H9 (cell line): Measurements from ENCODE around the gene NECAP2. TPM values are rescaled to one million over a fixed set of nuclear protein-coding genes. Genes with fewer than 3 reads are reported as not detected.

Experiments
- DNase-seq: peaks from one replicate; pipeline ENCODE4 v3.0.0-alpha.2; 2017
- H2AFZ ChIP-seq: one replicate; pipeline ENCODE4 v1.6.1; 2013; ENCODE audit warnings: mild to moderate bottlenecking, low read length, control low read depth, moderate library complexity
- H2AK5ac ChIP-seq: 2 replicates; pipeline ENCODE4 v1.6.1; 2013; ENCODE audit warnings: low read length, control low read depth, mixed read lengths; ENCODE audit not compliant: insufficient read length
- H2BK120ac ChIP-seq: one replicate; pipeline ENCODE4 v1.6.1; 2013; ENCODE audit warnings: low read depth, mild to moderate bottlenecking, low read length, control low read depth, inconsistent platforms; ENCODE audit not compliant: poor library complexity, severe bottlenecking
- H2BK12ac ChIP-seq: 2 replicates; pipeline ENCODE4 v1.6.1; 2013; ENCODE audit warnings: low read length, control low read depth, mixed read lengths, low read depth; ENCODE audit not compliant: insufficient read length
- H2BK15ac ChIP-seq: 2 replicates; pipeline ENCODE4 v1.6.1; 2013; ENCODE audit warnings: low read depth, low read length, control low read depth
- H2BK20ac ChIP-seq: one replicate; pipeline ENCODE4 v1.6.1; 2013; ENCODE audit warnings: low read depth, mild to moderate bottlenecking, low read length, control low read depth, inconsistent platforms; ENCODE audit not compliant: poor library complexity, severe bottlenecking
- H2BK5ac ChIP-seq: 2 replicates; pipeline ENCODE4 v1.6.1; 2013; ENCODE audit warnings: low read length, control low read depth, mixed read lengths; ENCODE audit not compliant: insufficient read length
- H3K14ac ChIP-seq: 2 replicates; pipeline ENCODE4 v1.6.1; 2013; ENCODE audit warnings: low read length, control low read depth; ENCODE audit not compliant: insufficient read depth
- H3K18ac ChIP-seq: 2 replicates; pipeline ENCODE4 v1.6.1; 2013; ENCODE audit warnings: low read depth, mild to moderate bottlenecking, mixed read lengths, low read length, control low read depth; ENCODE audit not compliant: insufficient read length
- H3K23ac ChIP-seq: 2 replicates; pipeline ENCODE4 v1.6.1; 2013; ENCODE audit warnings: low read length, control low read depth, mixed read lengths, low read depth; ENCODE audit not compliant: insufficient read length
- H3K23me2 ChIP-seq: 2 replicates; pipeline ENCODE4 v1.6.1; 2013; ENCODE audit warnings: low read depth, mild to moderate bottlenecking, mixed read lengths, low read length, control low read depth; ENCODE audit not compliant: insufficient read length, poor library complexity, severe bottlenecking
- H3K27ac ChIP-seq: 2 replicates; pipeline ENCODE4 v1.5.1; 2013; ENCODE audit warnings: low read length, control low read depth, mixed read lengths, low read depth; ENCODE audit not compliant: insufficient read length
- H3K27me3 ChIP-seq: 2 replicates; pipeline ENCODE4 v1.6.1; 2013; ENCODE audit warnings: low read length, control low read depth, inconsistent platforms; ENCODE audit not compliant: insufficient read depth
- H3K4ac ChIP-seq: 2 replicates; pipeline ENCODE4 v1.6.1; 2013; ENCODE audit warnings: low read depth, mild to moderate bottlenecking, control low read depth, inconsistent platforms, low read length, moderate library complexity
- H3K4me1 ChIP-seq: 2 replicates; pipeline ENCODE4 v1.6.1; 2013; ENCODE audit warnings: low read length, control low read depth, inconsistent platforms; ENCODE audit not compliant: insufficient read depth
- H3K4me2 ChIP-seq: 2 replicates; pipeline ENCODE4 v1.6.1; 2013; ENCODE audit warnings: low read length, control low read depth, mixed read lengths; ENCODE audit not compliant: insufficient read length, insufficient read depth
- H3K56ac ChIP-seq: 2 replicates; pipeline ENCODE4 v1.6.1; 2013; ENCODE audit warnings: low read depth, mild to moderate bottlenecking, mixed read lengths, low read length, control low read depth; ENCODE audit not compliant: insufficient read length
- H3K79me1 ChIP-seq: 2 replicates; pipeline ENCODE4 v1.6.1; 2013; ENCODE audit warnings: low read depth, mild to moderate bottlenecking, moderate library complexity, low read length, control low read depth, inconsistent platforms; ENCODE audit not compliant: insufficient read depth, poor library complexity, severe bottlenecking
- H3K79me2 ChIP-seq: 2 replicates; pipeline ENCODE4 v1.6.1; 2013; ENCODE audit warnings: low read length, control low read depth, inconsistent platforms; ENCODE audit not compliant: insufficient read depth
- H3K9ac ChIP-seq: 2 replicates; pipeline ENCODE4 v1.6.1; 2013; ENCODE audit warnings: low read length, control low read depth, mixed read lengths; ENCODE audit not compliant: insufficient read length; ENCODE audit errors: extremely low read depth
- H3K9me3 ChIP-seq: one replicate; pipeline ENCODE4 v1.6.1; 2013; ENCODE audit warnings: low read depth, low read length, inconsistent platforms; ENCODE audit not compliant: control insufficient read depth
- H3T11ph ChIP-seq: one replicate; pipeline ENCODE4 v1.6.1; 2013; ENCODE audit warnings: mild to moderate bottlenecking, low read length, control low read depth, inconsistent platforms
- H4K20me1 ChIP-seq: one replicate; pipeline ENCODE4 v1.6.1; 2013; ENCODE audit not compliant: control insufficient read depth, insufficient read length, insufficient read depth
- H4K5ac ChIP-seq: 2 replicates; pipeline ENCODE4 v1.6.1; 2013; ENCODE audit warnings: low read depth, mild to moderate bottlenecking, mixed read lengths, low read length, control low read depth; ENCODE audit not compliant: insufficient read length
- H4K8ac ChIP-seq: replicated peaks from 2 replicates; pipeline ENCODE4 v1.6.1; 2013; ENCODE audit warnings: low read length, control low read depth, mixed read lengths, low read depth; ENCODE audit not compliant: insufficient read length
- H4K91ac ChIP-seq: 2 replicates; pipeline ENCODE4 v1.6.1; 2013; ENCODE audit warnings: low read depth, mild to moderate bottlenecking, moderate library complexity, mixed read lengths, low read length, control low read depth; ENCODE audit not compliant: insufficient read length
- H3K27ac Mint-ChIP-seq, 3 experiments: 2 replicates in 2 of 3; 3 replicates in 1 of 3; pipeline ENCODE4 v1.8.0; 2020 to 2021; ENCODE audit warnings: mixed read lengths in 3 of 3, mild to moderate bottlenecking in 1 of 3, moderate library complexity in 1 of 3
- H3K27me3 Mint-ChIP-seq: 2 replicates; pipeline ENCODE4 v1.8.0; 2021; ENCODE audit warnings: low read depth, mild to moderate bottlenecking, moderate library complexity, mixed read lengths
- H3K36me3 Mint-ChIP-seq, 3 experiments: 2 replicates in 2 of 3; 3 replicates in 1 of 3; pipeline ENCODE4 v1.8.0; 2020 to 2021; ENCODE audit warnings: low read depth in 3 of 3, mixed read lengths in 3 of 3; ENCODE audit not compliant: insufficient read depth in 1 of 3
- H3K4me1 Mint-ChIP-seq, 2 experiments: 2 replicates each; pipeline ENCODE4 v1.8.0; 2020; ENCODE audit warnings: mixed read lengths in 2 of 2
- H3K4me3 Mint-ChIP-seq, 2 experiments: 2 replicates in 1 of 2; 3 replicates in 1 of 2; pipeline ENCODE4 v1.8.0; 2020 to 2021; ENCODE audit warnings: mild to moderate bottlenecking in 2 of 2, mixed read lengths in 2 of 2, moderate library complexity in 1 of 2
- H3K9me3 Mint-ChIP-seq, 2 experiments: 2 replicates in 1 of 2; 3 replicates in 1 of 2; pipeline ENCODE4 v1.8.0; 2020; ENCODE audit warnings: mild to moderate bottlenecking in 2 of 2, mixed read lengths in 2 of 2, moderate library complexity in 1 of 2
- CTCF ChIP-seq: fragments of 200-600 bp; sonication (generic); conservative IDR thresholded peaks from 3 replicates; pipeline ENCODE4 v1.8.0; 2021; ENCODE audit warnings: antibody characterized with exemption, mild to moderate bottlenecking
- WGBS: extraction: QIAGEN DNeasy Blood & Tissue Kit; methylation state at CpG from one replicate; pipeline ENCODE4 v1.1.7; 2013; ENCODE audit warnings: missing lambda C conversion rate, low lambda C conversion rate, mixed read lengths; ENCODE audit not compliant: insufficient read length; ENCODE audit errors: extremely low coverage; 5-methylcytosine and 5-hydroxymethylcytosine counted together
- total RNA-seq: library from RNA; stranded (reverse); gene quantifications from 2 replicates; pipeline ENCODE4 v1.2.1, GENCODE V29; 2021

NECAP2 gene
- total RNA-seq, 1 experiment from 2014 or later = 33.2 TPM

- no peak overlapping the region for H3K4me3 Mint-ChIP-seq
- Histone ChIP-seq H3K9ac (no peak overlapping the region), H3K27me3 (no peaks in the 10 kb centered on the region), H2BK15ac (no peak overlapping the region), H2BK20ac (no peak overlapping the region), H2BK5ac (no peak overlapping the region), H4K91ac (no peak overlapping the region), H4K20me1 (no peaks in the 10 kb centered on the region), H3K4me2 (no peak overlapping the region), H3K14ac (no peak overlapping the region), H3K27ac (no peak overlapping the region), H2AK5ac (no peak overlapping the region), H3K9me3 (no peaks in the 10 kb centered on the region), H4K5ac (no peak overlapping the region), H3K79me2 (no peaks in the 10 kb centered on the region), H3K23ac (no peak overlapping the region), H2BK120ac (no peak overlapping the region), H3K18ac (no peak overlapping the region), H3K79me1 (no peaks in the 10 kb centered on the region), H3K4me1 (no peaks in the 10 kb centered on the region), H3K23me2 (no peaks in the 10 kb centered on the region), H3T11ph (no peak overlapping the region), H2AFZ (no peak overlapping the region), H4K8ac (no peak overlapping the region), H3K4ac (no peak overlapping the region), H3K56ac (no peak overlapping the region), H2BK12ac (no peak overlapping the region)
- no peak overlapping the region for H3K27ac Mint-ChIP-seq
- no peak for DNase-seq
- no CpG with 5 or more reads among the region's 6 CpGs for WGBS
- H3K9me3 Mint-ChIP-seq = no peaks in the 10 kb centered on the region
- no peak for TF ChIP-seq CTCF
- no peaks in the 10 kb centered on the region for H3K27me3 Mint-ChIP-seq
- H3K4me1 Mint-ChIP-seq = no peaks in the 10 kb centered on the region
- peaks cover 5 to 72% (median 63%) of the 10 kb centered on the region in 3 experiments for H3K36me3 Mint-ChIP-seq
These were observed 10.4 kb downstream of the NECAP2 start for GRCh38 chr1:16450863-16451481.
